SK-N-SH treated with all-trans-retinoic acid at 6 μM for 48 hours (cell line): ENCODE results near the gene ZNF644.

Source experiments
- ARNTL ChIP-seq: fragments of 450-650 bp; formaldehyde crosslinking; IDR thresholded peaks from 2 replicates; pipeline ENCODE4 v1.5.0; 2020; ENCODE audit warnings: low read depth, mild to moderate bottlenecking, moderate library complexity, borderline replicate concordance
- BACH2 ChIP-seq: fragments of 250-450 bp; sonication (Bioruptor Pico); IDR thresholded peaks from 2 replicates; pipeline ENCODE4 v1.9.0; 2021; ENCODE audit warnings: mild to moderate bottlenecking, borderline replicate concordance
- CREB5 ChIP-seq: fragments of 250-450 bp; sonication (Bioruptor Pico); IDR thresholded peaks from 2 replicates; pipeline ENCODE4 v1.5.1; 2020; ENCODE audit warnings: low read depth, mild to moderate bottlenecking, moderate library complexity
- CSDC2 ChIP-seq: fragments of 250-450 bp; sonication (Bioruptor Pico); IDR thresholded peaks from 2 replicates; pipeline ENCODE4 v1.5.0; 2020; ENCODE audit warnings: mild to moderate bottlenecking, moderate library complexity
- GLIS3 ChIP-seq: fragments of 250-450 bp; sonication (Bioruptor Pico); IDR thresholded peaks from 2 replicates; pipeline ENCODE4 v1.5.0; 2020; ENCODE audit warnings: mild to moderate bottlenecking, moderate library complexity
- ISL1 ChIP-seq: fragments of 250-450 bp; sonication (Bioruptor Pico); IDR thresholded peaks from 2 replicates; pipeline ENCODE4 v2.1.2; 2022; ENCODE audit warnings: mild to moderate bottlenecking, moderate library complexity
- PATZ1 ChIP-seq: fragments of 250-450 bp; sonication (Bioruptor Pico); IDR thresholded peaks from 2 replicates; pipeline ENCODE4 v1.8.0; 2020; ENCODE audit warnings: mild to moderate bottlenecking, moderate library complexity, borderline replicate concordance
- POU6F1 ChIP-seq: fragments of 250-450 bp; sonication (Bioruptor Pico); IDR thresholded peaks from 2 replicates; pipeline ENCODE4 v1.8.0; 2021; ENCODE audit warnings: low read depth, mild to moderate bottlenecking, moderate library complexity, borderline replicate concordance
- RARB ChIP-seq: fragments of 250-450 bp; sonication (Bioruptor Pico); IDR thresholded peaks from 2 replicates; pipeline ENCODE4 v1.8.0; 2021; ENCODE audit warnings: mild to moderate bottlenecking, moderate library complexity
- TCF4 ChIP-seq: fragments of 250-450 bp; sonication (Bioruptor Pico); IDR thresholded peaks from 2 replicates; pipeline ENCODE4 v1.8.0; 2021; ENCODE audit warnings: mild to moderate bottlenecking, moderate library complexity, borderline replicate concordance
- TSHZ2 ChIP-seq: fragments of 250-450 bp; sonication (Bioruptor Pico); IDR thresholded peaks from 2 replicates; pipeline ENCODE4 v1.5.0; 2020; ENCODE audit warnings: mild to moderate bottlenecking, moderate library complexity
- ZFP30 ChIP-seq: fragments of 450-650 bp; formaldehyde crosslinking; IDR thresholded peaks from 2 replicates; pipeline ENCODE4 v1.5.0; 2022; ENCODE audit warnings: mild to moderate bottlenecking, moderate library complexity
- ZNF565 ChIP-seq: fragments of 450-650 bp; formaldehyde crosslinking; conservative IDR thresholded peaks from 2 replicates; pipeline ENCODE4 v1.5.0; 2020; ENCODE audit warnings: low read depth, mild to moderate bottlenecking, moderate library complexity
- ZNF8 ChIP-seq: fragments of 450-650 bp; formaldehyde crosslinking; IDR thresholded peaks from 2 replicates; pipeline ENCODE4 v1.5.0; 2020; ENCODE audit warnings: mild to moderate bottlenecking, moderate library complexity

- TF ChIP-seq ZNF8 (CRISPR knock-in tag) (no peak), CSDC2 (CRISPR knock-in tag) (no peak), TSHZ2 (CRISPR knock-in tag) (no peak), ZFP30 (CRISPR knock-in tag) (no peak), ISL1 (no peak), BACH2 (CRISPR knock-in tag) (no peak), ZNF565 (CRISPR knock-in tag) (no peak), PATZ1 (CRISPR knock-in tag) (no peak), TCF4 (CRISPR knock-in tag) (no peak), RARB (CRISPR knock-in tag) (no peak), ARNTL (CRISPR knock-in tag) (no peak), GLIS3 (CRISPR knock-in tag) (no peak), POU6F1 (CRISPR knock-in tag) (no peak), CREB5 (CRISPR knock-in tag) (no peak)
Observed at GRCh38 chr1:90924982-90925381, 96.9 kb downstream of the ZNF644 start.
